GM04503 (cell line): Measurements from ENCODE around the gene SLC13A5.

Experiments used
- DNase-seq: peaks from one replicate; pipeline ENCODE4 v3.0.0-alpha.2; 2012; ENCODE audit warnings: low read depth

SLC13A5 gene

DNA sequence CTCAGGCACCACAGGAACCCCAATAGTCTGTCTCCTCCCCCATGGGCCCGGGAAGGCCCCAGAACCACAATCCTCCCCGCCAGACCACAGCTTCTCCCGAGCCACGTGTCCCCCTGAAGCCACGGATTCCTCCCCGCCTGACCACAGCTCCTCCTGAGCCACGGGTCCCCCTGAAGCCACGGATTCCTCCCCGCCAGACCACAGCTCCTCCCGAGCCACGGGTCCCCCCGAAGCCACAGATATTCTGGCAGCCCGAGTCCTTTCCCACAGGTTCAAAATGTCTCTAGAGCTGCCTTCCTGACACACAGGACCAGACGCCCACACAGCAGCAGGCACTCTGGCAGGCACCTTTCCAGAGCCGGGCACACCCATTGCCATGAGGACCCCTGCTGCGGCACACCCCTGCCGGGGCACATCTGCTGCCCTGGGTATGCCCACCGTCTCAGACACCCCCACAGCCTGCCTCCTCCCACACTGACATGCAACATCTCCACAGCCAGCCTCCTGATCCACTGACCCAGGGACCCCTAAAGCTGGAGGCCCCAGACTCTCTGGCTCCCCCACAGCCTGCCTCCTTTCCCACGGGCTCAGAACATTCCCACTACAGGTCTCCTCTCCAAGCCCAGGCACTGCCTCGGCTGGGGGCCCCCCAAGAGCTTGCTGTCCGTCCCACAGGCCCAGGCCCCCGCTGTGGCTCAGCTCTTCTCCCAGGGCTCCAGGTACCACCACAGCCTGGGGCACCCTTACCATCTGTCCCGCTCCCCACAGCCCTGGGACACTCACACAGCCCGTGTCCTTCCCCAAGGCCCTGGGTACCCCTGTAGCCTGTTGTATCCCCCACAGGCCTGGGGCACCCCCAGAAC lies 74.9 kb downstream of the SLC13A5 start:
- no peak for DNase-seq

DNA sequence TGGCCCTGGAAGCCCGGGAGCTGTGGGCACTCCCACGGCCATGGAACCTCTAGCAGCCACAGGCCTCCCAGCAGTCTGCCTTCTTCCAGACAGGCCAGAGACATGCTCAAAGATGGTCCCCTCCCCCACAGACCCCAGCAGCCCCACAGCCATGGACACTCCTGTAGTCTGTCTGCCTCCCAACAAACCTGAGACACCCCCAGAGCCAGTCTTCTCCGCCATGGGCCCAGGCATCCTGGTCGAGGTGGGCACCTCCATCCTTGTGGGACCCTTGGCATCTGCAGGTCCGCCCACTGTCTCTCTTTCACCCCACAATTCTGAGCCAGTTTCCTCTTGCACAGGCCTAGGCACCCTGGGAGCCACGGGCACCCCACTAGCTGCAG lies 75.7 kb downstream of the SLC13A5 start:
- DNase-seq, result no peak

DNA sequence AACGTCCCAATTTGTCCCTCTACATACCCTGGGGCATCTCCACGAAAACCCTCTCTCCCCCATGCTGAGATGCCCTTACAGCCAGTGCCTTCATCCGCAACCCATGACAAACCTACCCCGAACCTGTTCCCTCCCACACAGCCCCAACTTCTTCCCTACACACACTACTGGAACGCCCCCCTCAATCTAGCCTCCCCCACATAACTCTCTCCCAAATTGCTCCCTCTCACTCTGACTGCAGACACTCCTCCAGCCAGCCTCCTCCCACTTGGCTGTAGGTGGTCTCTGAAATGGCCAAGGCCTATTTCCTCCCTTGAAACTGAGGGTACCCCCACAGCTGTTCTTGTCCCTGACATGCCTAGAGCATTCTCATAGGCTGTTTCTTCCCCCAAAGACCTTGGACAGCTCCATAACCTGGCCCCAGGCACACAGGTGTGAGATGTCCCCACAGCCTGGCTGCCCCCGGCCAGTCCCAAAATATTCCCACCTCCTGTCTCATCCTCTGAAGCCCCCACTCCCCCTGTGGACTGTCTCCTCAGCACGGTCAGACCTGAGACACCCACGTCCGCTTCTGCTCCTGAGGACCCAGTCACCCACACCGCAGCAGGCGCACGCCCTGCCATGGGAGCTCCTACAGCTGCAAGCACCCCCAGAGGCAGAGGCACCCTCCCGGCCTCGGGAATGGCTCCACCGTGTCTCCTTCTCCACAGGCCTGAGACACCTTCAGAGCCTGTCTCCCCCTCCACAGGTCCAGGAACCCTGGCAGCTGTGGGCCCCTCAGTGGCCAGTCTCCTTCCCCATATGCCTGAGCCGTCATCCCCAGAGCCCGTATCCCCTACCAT lies 76.3 kb downstream of the SLC13A5 start:
- no peak for DNase-seq

DNA sequence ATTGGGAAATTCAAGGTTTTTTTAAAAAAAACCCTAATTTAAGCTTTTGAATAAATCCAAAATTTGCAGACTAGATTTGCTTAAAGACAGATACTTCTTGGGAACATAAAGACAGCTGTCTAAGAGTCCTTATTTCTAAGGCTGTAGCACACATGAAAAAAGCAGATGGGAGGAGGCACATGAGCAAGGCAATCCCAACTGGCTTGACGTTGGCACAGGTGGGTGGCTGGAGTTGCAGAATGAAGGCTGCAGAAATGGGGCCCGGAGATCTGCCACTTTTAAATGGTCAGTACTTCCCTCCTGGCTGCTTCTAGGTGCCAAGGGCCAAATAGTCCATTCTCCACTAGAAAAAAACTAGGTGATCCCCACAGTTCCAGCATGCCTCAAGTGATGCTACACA lies 77.1 kb downstream of the SLC13A5 start:
- no peak for DNase-seq
